Hypothalamus (tissue), 51 donors: ENCODE results near the gene MYOM1.

Experiments used
- DNase-seq, 51 donors: peaks; one replicate each; lab custom pipeline; 2025; lab: John Stamatoyannopoulos, UW

The MYOM1 gene

GRCh38 chr18:3250237-3251107 is 30.7 kb upstream of the MYOM1 start:
- DNase-seq = no peak

- DNase-seq = no peak
Measured at GRCh38 chr18:3248658-3249359, 29.0 kb upstream of the MYOM1 start.

- peak in 10 of 51 donors; percentile 21 to 61 (median 44) for DNase-seq
Measured at GRCh38 chr18:3248062-3248657, 28.4 kb upstream of the MYOM1 start.

- DNase-seq = peak; percentile 61 to 95 (median 90)
Measured at GRCh38 chr18:3247240-3248061, 27.7 kb upstream of the MYOM1 start, which contains the start of gene MYL12A. TSS of gene MYL12A (plus strand) at chr18:3247801. CDS start at chr18:3253248, 5,447 bp downstream.

- DNase-seq = peak in 27 of 51 donors; percentile 3 to 72 (median 22)
Measured at GRCh38 chr18:3246635-3247239, 27.0 kb upstream of the MYOM1 start.

GRCh38 chr18:3245853-3246634 is 26.3 kb upstream of the MYOM1 start:
- peak; percentile 7 to 88 (median 71) for DNase-seq

- DNase-seq = no peak
Measured at GRCh38 chr18:3245185-3245564, 25.4 kb upstream of the MYOM1 start.

GRCh38 chr18:3238742-3239141 is 19.0 kb upstream of the MYOM1 start:
- no peak for DNase-seq

GRCh38 chr18:3236470-3236869 is 16.7 kb upstream of the MYOM1 start:
- DNase-seq = no peak

GRCh38 chr18:3235846-3236245 is 16.1 kb upstream of the MYOM1 start:
- no peak for DNase-seq

GRCh38 chr18:3234457-3234856 is 14.7 kb upstream of the MYOM1 start:
- peak in 3 of 51 donors; percentile 13 to 32 (median 19) for DNase-seq

- no peak for DNase-seq
Measured at GRCh38 chr18:3233433-3234168, 13.8 kb upstream of the MYOM1 start.

- DNase-seq = no peak
Measured at GRCh38 chr18:3233004-3233403, 13.2 kb upstream of the MYOM1 start.

- no peak for DNase-seq
Measured at GRCh38 chr18:3230401-3231334, 10.9 kb upstream of the MYOM1 start.

- no peak for DNase-seq
Measured at GRCh38 chr18:3226048-3226447, 6.3 kb upstream of the MYOM1 start.

GRCh38 chr18:3225588-3225987 is 5.8 kb upstream of the MYOM1 start:
- DNase-seq = no peak

GRCh38 chr18:3224223-3224622 is 4.5 kb upstream of the MYOM1 start:
- DNase-seq = no peak
